ENCODE data around the gene ZBTB6. TPM values are rescaled to one million over a fixed set of nuclear protein-coding genes. Genes with fewer than 3 reads are reported as not detected.
A peak's percentile ranks its signal among the peaks of the same experiment; 100 is the strongest.

ZBTB6 gene
- total and polyA plus RNA-seq, 9 of the 15 experiments (the other 6 are each of a cell fraction or from before 2014, with no cell fraction given): 1.4 to 7.2 (median 5.3) TPM

DNA sequence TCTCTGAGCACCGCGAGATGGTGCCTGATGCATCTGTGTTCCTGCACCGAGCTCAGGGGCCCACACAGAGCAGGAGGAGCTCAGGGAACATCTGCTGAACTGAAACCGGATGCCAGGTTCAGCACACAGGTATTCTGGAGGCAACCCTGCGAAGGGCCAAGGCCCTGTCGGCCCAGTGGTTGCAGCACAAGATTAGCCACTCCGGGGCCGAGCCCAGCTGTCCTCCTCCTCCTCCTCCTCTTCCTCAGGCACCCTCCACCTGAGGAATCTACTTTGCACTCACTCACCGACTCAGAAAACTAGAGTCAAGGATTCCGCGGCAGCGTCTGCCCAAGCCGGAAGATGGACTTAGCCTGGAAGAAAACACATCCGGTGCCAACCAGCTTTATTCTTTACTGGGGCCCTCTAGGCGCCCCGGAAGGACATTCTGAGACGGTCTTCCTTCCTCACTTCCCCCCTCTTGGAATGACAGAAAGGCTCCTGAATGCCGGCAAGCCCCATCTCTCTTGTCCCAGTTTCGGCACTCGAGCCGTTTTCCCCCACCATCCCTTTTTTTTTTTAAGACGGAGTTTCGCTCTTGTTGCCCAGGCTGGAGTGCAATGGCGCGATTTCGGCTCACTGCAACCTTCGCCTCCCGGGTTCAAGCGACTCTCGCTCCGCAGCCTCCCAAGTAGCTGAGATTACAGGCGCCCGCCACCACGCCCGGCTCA lies at the start of gene ZBTB6 (continued):
- peak; percentile 65 for TF ChIP-seq CXXC5 (CRISPR knock-in tag; IDR thresholded peaks at IDR 0.05)
- 0 out of 2 replicates have a peak, but pooled peaks have one; percentile 30 for TF ChIP-seq FOSL1 (tag; conservative IDR thresholded peaks at IDR 0.05)
- peak; percentile 89 for TF ChIP-seq GABPB1 (CRISPR knock-in tag; IDR thresholded peaks at IDR 0.05)
- TF ChIP-seq NR2C1 (IDR thresholded peaks at IDR 0.05): peak; percentile 99
- peak; percentile 100 for TF ChIP-seq NR2C1 (tag; IDR thresholded peaks at IDR 0.05)
- peak in 1 of 2 experiments; percentile 76; a peak in 2 of 4 replicates for TF ChIP-seq HDAC1 (IDR thresholded peaks at IDR 0.05)

DNA sequence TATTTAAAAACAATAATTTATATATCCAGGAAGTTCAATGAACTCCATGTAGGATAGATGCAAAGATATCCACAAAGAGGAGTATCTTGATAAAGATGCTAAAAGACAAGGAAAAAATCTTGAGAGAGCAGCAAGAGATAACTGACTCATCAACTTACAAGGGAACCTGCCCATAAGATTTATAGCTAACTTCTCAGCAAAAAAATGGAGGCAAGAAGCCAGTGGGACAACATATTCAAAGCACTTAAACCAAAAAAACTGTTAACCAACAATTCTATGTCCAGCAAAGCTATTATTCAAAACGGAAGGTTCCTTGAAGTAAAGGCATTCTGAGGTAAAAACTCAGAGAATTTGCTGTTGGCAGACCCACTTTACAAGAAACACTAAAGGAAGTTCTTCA lies 48.0 kb upstream of the ZBTB6 start:
- Histone ChIP-seq H3K9me3 (replicated peaks; ENCODE audit: control insufficient read depth, insufficient read depth, low read depth, low read length) (no peaks in the 10 kb centered on the region), H3K79me2 (ENCODE audit: control insufficient read depth, insufficient read depth, low read length) (no peaks in the 10 kb centered on the region), H3K9ac (ENCODE audit: insufficient read depth in 1 of 2, low read depth in 2 of 2, low read length in 2 of 2) (no peak overlapping the region), H2AFZ (ENCODE audit: low read depth, low read length) (no peak overlapping the region), H3K9me1 (ENCODE audit: control insufficient read depth, insufficient read depth, low read length) (no peaks in the 10 kb centered on the region), H3K27me3 (ENCODE audit: control insufficient read depth in 2 of 2, insufficient read depth in 2 of 2, low read length in 2 of 2) (no peaks in the 10 kb centered on the region), H3K4me3 (no peak overlapping the region), H3K4me1 (replicated peaks in 1 of 2; ENCODE audit: control insufficient read depth in 2 of 2, insufficient read depth in 2 of 2, low read length in 2 of 2) (no peaks in the 10 kb centered on the region), H3K4me2 (ENCODE audit: insufficient read depth, low read length) (no peak overlapping the region), H4K20me1 (replicated peaks; ENCODE audit: control insufficient read depth, insufficient read depth, low read length) (no peaks in the 10 kb centered on the region), H3K27ac (ENCODE audit: extremely low read depth, low read depth, low read length) (no peak overlapping the region), H3K36me3 (ENCODE audit: control insufficient read depth, insufficient read depth, low read length) (peaks cover 5% of the 10 kb centered on the region; the same call in 1 of the 3 replicates)
- no peak for ATAC-seq
- ChIA-PET CTCF (ENCODE audit: low intra/inter-chr PET ratio) (no interaction called here), POLR2A (no interaction called here)
- TF ChIP-seq, protein P1, sequence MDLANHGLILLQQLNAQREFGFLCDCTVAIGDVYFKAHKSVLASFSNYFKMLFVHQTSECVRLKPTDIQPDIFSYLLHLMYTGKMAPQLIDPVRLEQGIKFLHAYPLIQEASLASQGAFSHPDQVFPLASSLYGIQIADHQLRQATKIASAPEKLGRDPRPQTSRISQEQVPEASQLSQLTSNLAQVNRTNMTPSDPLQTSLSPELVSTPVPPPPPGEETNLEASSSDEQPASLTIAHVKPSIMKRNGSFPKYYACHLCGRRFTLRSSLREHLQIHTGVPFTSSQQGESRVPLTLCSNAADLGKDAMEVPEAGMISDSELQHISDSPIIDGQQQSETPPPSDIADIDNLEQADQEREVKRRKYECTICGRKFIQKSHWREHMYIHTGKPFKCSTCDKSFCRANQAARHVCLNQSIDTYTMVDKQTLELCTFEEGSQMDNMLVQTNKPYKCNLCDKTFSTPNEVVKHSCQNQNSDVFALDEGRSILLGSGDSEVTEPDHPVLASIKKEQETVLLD (IDR thresholded peaks at IDR 0.05): no peak
- TF ChIP-seq ZNF316 (IDR thresholded peaks at IDR 0.05): peak; percentile 31
- no peak for TF ChIP-seq SP2 (IDR thresholded peaks at IDR 0.05; ENCODE audit: extremely low read depth, low read depth, low read length, poor library complexity, severe bottlenecking)
- peak; percentile 81 for TF ChIP-seq MEIS2 (IDR thresholded peaks at IDR 0.05; ENCODE audit: partially characterized antibody)
- TF ChIP-seq, protein P2, sequence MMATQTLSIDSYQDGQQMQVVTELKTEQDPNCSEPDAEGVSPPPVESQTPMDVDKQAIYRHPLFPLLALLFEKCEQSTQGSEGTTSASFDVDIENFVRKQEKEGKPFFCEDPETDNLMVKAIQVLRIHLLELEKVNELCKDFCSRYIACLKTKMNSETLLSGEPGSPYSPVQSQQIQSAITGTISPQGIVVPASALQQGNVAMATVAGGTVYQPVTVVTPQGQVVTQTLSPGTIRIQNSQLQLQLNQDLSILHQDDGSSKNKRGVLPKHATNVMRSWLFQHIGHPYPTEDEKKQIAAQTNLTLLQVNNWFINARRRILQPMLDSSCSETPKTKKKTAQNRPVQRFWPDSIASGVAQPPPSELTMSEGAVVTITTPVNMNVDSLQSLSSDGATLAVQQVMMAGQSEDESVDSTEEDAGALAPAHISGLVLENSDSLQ (IDR thresholded peaks at IDR 0.05): peak; percentile 38
- no peak for DNase-seq (ENCODE audit: extremely low read depth in 1 of 4, low spot score in 3 of 4)
- peak; percentile 26 for FAIRE-seq
- intact Hi-C loops (cut with micrococcal nuclease) (no loop called here), in situ Hi-C loops (cut with MboI) (no loop called here)
- WGBS (ENCODE audit: insufficient coverage, low coverage, missing lambda C conversion rate): 52% methylated on average over 1 of the region's 1 CpG
- no TSS peak for BruUV-seq (replicated peaks)
